IPS-18a (cell line): ENCODE results near the gene HK1.

ENCODE experiments used
- H3K27ac ChIP-seq: one replicate; pipeline ENCODE4 v1.5.1; 2013; ENCODE audit warnings: low read length
- H3K27me3 ChIP-seq: one replicate; pipeline ENCODE4 v1.6.1; 2013; ENCODE audit warnings: mild to moderate bottlenecking, low read length; ENCODE audit not compliant: control insufficient read depth, insufficient read depth
- H3K36me3 ChIP-seq: one replicate; pipeline ENCODE4 v1.6.1; 2013; ENCODE audit warnings: low read depth, low read length; ENCODE audit not compliant: control insufficient read depth
- H3K4me1 ChIP-seq: one replicate; pipeline ENCODE4 v1.6.1; 2013; ENCODE audit warnings: low read depth, low read length; ENCODE audit not compliant: control insufficient read depth
- H3K4me3 ChIP-seq: one replicate; pipeline ENCODE4 v1.5.1; 2013; ENCODE audit warnings: low read length
- H3K9ac ChIP-seq: one replicate; pipeline ENCODE4 v1.6.1; 2013; ENCODE audit warnings: mild to moderate bottlenecking, low read length, moderate library complexity
- H3K9me3 ChIP-seq: one replicate; pipeline ENCODE4 v1.6.1; 2013; ENCODE audit warnings: low read depth, low read length; ENCODE audit not compliant: control insufficient read depth

The HK1 gene

GRCh38 chr10:69384320-69384719 is 106.0 kb downstream of the HK1 start:
- H3K9ac ChIP-seq = no peak overlapping the region
- H3K9me3 ChIP-seq = no peaks in the 10 kb centered on the region
- no peak overlapping the region for H3K4me3 ChIP-seq
- no peak overlapping the region for H3K27ac ChIP-seq
- H3K36me3 ChIP-seq = peaks cover 67% of the 10 kb centered on the region
- H3K4me1 ChIP-seq = peaks cover 4% of the 10 kb centered on the region
- H3K27me3 ChIP-seq = no peaks in the 10 kb centered on the region

- Histone ChIP-seq H3K9me3 (no peaks in the 10 kb centered on the region), H3K27ac (no peak overlapping the region), H3K36me3 (peaks cover 53% of the 10 kb centered on the region), H3K27me3 (no peaks in the 10 kb centered on the region), H3K4me3 (no peak overlapping the region), H3K4me1 (peaks cover 15% of the 10 kb centered on the region), H3K9ac (no peak overlapping the region)
These were observed 107.4 kb downstream of the HK1 start for GRCh38 chr10:69385454-69386350.

- Histone ChIP-seq H3K36me3 (peaks cover 50% of the 10 kb centered on the region), H3K9ac (no peak overlapping the region)
These were observed 109.2 kb downstream of the HK1 start for GRCh38 chr10:69387500-69387899.

GRCh38 chr10:69388488-69388887 is 110.2 kb downstream of the HK1 start:
- Histone ChIP-seq H3K4me1 (peaks cover 24% of the 10 kb centered on the region), H3K27me3 (no peaks in the 10 kb centered on the region), H3K4me3 (no peak overlapping the region), H3K9ac (no peak overlapping the region), H3K9me3 (no peaks in the 10 kb centered on the region), H3K27ac (no peak overlapping the region), H3K36me3 (peaks cover 42% of the 10 kb centered on the region)

More at GRCh38 chr10:69387500-69387899, 109.2 kb downstream of the HK1 start:
- Histone ChIP-seq H3K4me1 (peaks cover 21% of the 10 kb centered on the region), H3K9me3 (no peaks in the 10 kb centered on the region), H3K27me3 (no peaks in the 10 kb centered on the region), H3K4me3 (no peak overlapping the region), H3K27ac (no peak overlapping the region)

- Histone ChIP-seq H3K27me3 (no peaks in the 10 kb centered on the region), H3K4me1 (peaks cover 24% of the 10 kb centered on the region), H3K9ac (no peak overlapping the region), H3K9me3 (no peaks in the 10 kb centered on the region), H3K4me3 (no peak overlapping the region), H3K27ac (peak overlapping the region; percentile 4), H3K36me3 (peaks cover 31% of the 10 kb centered on the region)
These were observed 111.7 kb downstream of the HK1 start for GRCh38 chr10:69389827-69390490.

- Histone ChIP-seq H3K9me3 (no peaks in the 10 kb centered on the region), H3K4me3 (no peak overlapping the region), H3K27ac (no peak overlapping the region), H3K4me1 (peaks cover 24% of the 10 kb centered on the region), H3K9ac (no peak overlapping the region), H3K27me3 (no peaks in the 10 kb centered on the region), H3K36me3 (peaks cover 19% of the 10 kb centered on the region)
These were observed 112.9 kb downstream of the HK1 start for GRCh38 chr10:69391158-69391557.

- Histone ChIP-seq H3K27me3 (no peaks in the 10 kb centered on the region), H3K27ac (peak overlapping the region; percentile 52), H3K4me1 (peaks cover 24% of the 10 kb centered on the region), H3K4me3 (no peak overlapping the region), H3K9ac (no peak overlapping the region), H3K9me3 (no peaks in the 10 kb centered on the region), H3K36me3 (peaks cover 22% of the 10 kb centered on the region)
These were observed 114.2 kb downstream of the HK1 start for GRCh38 chr10:69392481-69393000.

GRCh38 chr10:69394020-69394419 is 115.7 kb downstream of the HK1 start:
- Histone ChIP-seq H3K4me3 (no peak overlapping the region), H3K36me3 (peaks cover 20% of the 10 kb centered on the region), H3K4me1 (peaks cover 21% of the 10 kb centered on the region), H3K9ac (no peak overlapping the region), H3K9me3 (no peaks in the 10 kb centered on the region), H3K27ac (no peak overlapping the region), H3K27me3 (no peaks in the 10 kb centered on the region)

- H3K36me3 ChIP-seq = peaks cover 32% of the 10 kb centered on the region
- no peak overlapping the region for H3K27ac ChIP-seq
These were observed 119.7 kb downstream of the HK1 start for GRCh38 chr10:69397972-69398371.

GRCh38 chr10:69398466-69398865 is 120.2 kb downstream of the HK1 start:
- Histone ChIP-seq H3K27me3 (no peaks in the 10 kb centered on the region), H3K4me1 (no peaks in the 10 kb centered on the region), H3K4me3 (no peak overlapping the region), H3K9ac (no peak overlapping the region), H3K9me3 (no peaks in the 10 kb centered on the region), H3K27ac (no peak overlapping the region), H3K36me3 (peaks cover 32% of the 10 kb centered on the region)

More at GRCh38 chr10:69397972-69398371, 119.7 kb downstream of the HK1 start:
- H3K9me3 ChIP-seq = no peaks in the 10 kb centered on the region
- no peaks in the 10 kb centered on the region for H3K4me1 ChIP-seq
- no peak overlapping the region for H3K9ac ChIP-seq
- H3K27me3 ChIP-seq = no peaks in the 10 kb centered on the region
- no peak overlapping the region for H3K4me3 ChIP-seq

- Histone ChIP-seq H3K9me3 (no peaks in the 10 kb centered on the region), H3K4me3 (no peak overlapping the region), H3K9ac (no peak overlapping the region), H3K27me3 (no peaks in the 10 kb centered on the region), H3K4me1 (peaks cover 1% of the 10 kb centered on the region), H3K27ac (no peak overlapping the region), H3K36me3 (peaks cover 28% of the 10 kb centered on the region)
These were observed 122.6 kb downstream of the HK1 start for GRCh38 chr10:69400936-69401335.
